ENCODE data around the gene CNNM4.
"Not testable (repeated sequence)": the region's sequence is repeated elsewhere in the genome, so short reads cannot be mapped to it uniquely, and the experiment has no call there.

Gene CNNM4

GRCh38 chr2:96788442-96789244 is 27.9 kb downstream of the CNNM4 start:
- DNase-seq (ENCODE audit: low read depth, low spot score): no peak
- H3K4me3 ChIP-seq (ENCODE audit: low read depth, low read length): no peak overlapping the region
- in situ Hi-C loops (cut with HindIII; ENCODE audit: low sequenced_read_pairs): no loop called here
- TF ChIP-seq, protein P1, sequence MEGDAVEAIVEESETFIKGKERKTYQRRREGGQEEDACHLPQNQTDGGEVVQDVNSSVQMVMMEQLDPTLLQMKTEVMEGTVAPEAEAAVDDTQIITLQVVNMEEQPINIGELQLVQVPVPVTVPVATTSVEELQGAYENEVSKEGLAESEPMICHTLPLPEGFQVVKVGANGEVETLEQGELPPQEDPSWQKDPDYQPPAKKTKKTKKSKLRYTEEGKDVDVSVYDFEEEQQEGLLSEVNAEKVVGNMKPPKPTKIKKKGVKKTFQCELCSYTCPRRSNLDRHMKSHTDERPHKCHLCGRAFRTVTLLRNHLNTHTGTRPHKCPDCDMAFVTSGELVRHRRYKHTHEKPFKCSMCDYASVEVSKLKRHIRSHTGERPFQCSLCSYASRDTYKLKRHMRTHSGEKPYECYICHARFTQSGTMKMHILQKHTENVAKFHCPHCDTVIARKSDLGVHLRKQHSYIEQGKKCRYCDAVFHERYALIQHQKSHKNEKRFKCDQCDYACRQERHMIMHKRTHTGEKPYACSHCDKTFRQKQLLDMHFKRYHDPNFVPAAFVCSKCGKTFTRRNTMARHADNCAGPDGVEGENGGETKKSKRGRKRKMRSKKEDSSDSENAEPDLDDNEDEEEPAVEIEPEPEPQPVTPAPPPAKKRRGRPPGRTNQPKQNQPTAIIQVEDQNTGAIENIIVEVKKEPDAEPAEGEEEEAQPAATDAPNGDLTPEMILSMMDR (IDR thresholded peaks at IDR 0.05; ENCODE audit: low read depth, low read length): no peak

DNA sequence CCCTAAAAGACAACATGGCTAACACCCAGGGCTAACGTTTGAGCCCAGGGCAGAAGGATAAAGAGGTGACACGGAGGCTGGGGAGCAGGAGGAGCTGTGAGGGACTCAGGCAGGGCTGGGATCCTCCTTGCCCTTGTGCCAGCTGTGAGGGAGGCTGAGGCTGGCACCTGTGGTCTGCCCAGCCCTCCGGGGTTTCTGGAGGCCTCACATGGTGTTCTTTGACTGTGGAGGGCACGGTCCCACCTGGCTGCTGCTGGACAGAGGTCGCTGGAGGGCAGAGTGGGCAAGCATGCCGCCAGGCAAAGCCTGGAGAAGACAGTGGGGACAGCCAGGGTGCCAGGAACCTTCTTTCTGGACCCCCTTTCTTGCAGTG is 28.5 kb downstream of the CNNM4 start:
- TF ChIP-seq, protein P1 (IDR thresholded peaks at IDR 0.05; ENCODE audit: low read depth, low read length): no peak
- in situ Hi-C loops (cut with HindIII; ENCODE audit: low sequenced_read_pairs): no loop called here
- no peak for DNase-seq (ENCODE audit: low read depth, low spot score)
- no peak overlapping the region for H3K4me3 ChIP-seq (ENCODE audit: low read depth, low read length)

DNA sequence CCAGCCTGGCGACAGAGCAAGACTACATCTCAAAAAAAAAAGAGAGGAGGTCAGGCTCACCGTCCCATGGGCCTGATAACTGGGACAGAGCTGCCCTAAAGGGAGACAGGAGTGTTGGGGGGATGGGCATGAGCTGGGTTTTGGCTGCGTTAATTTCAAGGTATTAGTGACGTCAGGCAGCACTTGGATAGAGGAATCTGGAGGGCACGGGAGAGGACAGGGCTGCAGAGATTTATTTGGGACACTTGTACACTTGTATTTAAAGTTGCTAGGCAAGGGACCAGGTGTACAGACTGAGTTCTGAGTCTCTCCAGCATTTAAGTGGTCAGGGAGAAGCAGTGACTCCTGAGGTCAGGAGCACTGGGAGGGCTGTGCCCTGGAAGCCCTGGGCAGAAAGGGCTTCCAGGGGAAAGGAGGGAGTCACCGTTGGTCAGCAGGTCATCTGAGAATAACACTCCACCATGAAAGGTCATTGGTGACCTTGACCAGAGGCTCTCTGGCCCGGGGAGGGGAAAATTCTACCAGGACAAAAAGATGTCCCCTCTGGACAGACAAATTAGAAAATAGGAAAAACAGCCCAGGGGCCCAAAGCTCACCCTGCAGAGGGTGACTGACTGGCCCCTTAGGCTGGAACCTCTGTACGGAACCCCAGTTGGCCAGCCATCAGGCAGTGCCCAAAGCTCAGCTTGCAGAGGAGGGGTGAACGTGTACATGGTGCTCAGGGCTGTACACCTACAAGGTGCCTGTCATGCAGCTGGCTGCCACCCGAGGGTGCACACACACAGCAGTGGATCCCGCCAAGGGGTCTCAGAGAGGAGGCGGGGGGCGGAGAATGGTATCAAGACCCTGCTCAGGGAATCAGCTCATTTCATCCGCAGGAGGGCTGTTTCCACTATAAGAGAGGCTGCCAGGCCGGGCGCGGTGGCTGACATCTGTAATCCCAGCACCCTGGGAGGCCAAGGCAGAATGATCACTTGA is 32.4 kb downstream of the CNNM4 start:
- DNase-seq (ENCODE audit: low read depth, low spot score): no peak
- TF ChIP-seq, protein P1 (IDR thresholded peaks at IDR 0.05; ENCODE audit: low read depth, low read length): no peak
- H3K4me3 ChIP-seq (ENCODE audit: low read depth, low read length): no peak overlapping the region
- in situ Hi-C loops (cut with HindIII; ENCODE audit: low sequenced_read_pairs): no loop called here

DNA sequence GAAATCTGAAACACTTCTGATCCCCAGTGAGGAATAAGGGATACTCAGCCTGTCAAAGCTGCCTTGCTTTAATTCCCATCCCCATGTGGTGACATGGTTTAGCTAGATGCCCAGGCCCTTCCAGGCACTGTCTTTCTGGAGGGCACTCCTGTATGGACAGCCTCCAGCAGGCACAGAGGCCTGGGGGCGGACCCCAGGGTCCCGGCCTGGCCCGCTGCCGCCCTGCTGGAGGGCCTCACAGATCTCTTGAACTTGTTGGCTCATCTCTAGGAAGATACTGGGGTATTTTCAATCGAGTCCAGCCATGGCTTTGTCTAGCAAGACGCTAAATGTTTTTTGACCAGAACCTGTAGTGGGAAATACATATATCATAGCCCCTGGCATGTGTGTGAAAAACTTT is 34.4 kb downstream of the CNNM4 start:
- TF ChIP-seq, protein P1 (IDR thresholded peaks at IDR 0.05; ENCODE audit: low read depth, low read length): no peak
- no peak for DNase-seq (ENCODE audit: low read depth, low spot score)
- in situ Hi-C loops (cut with HindIII; ENCODE audit: low sequenced_read_pairs): no loop called here

DNA sequence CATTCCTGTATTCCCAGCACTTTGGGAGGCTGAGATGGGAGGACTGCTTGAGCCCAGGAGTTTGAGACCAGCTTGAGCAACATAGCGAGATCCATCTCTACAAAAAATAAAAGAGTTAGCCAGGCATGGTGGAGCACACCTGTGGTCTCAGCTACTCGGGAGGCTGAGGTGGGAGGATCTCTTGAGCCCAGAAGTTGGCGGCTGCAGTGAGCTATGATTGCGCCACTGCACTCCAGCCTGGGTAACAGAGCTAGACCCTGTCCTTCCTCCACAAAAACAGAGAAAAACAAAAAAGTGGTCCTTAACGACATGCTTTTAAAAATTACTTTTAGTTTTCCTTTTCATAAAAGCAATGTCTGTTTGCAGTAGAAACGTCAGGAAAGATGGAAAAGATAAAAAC is 35.8 kb downstream of the CNNM4 start:
- in situ Hi-C loops (cut with HindIII; ENCODE audit: low sequenced_read_pairs); H3K4me3 ChIP-seq (ENCODE audit: low read depth, low read length); DNase-seq (ENCODE audit: low read depth, low spot score): not testable (repeated sequence)

More for the DNA sequence above, 34.4 kb downstream of the CNNM4 start:
- no peak overlapping the region for H3K4me3 ChIP-seq (ENCODE audit: low read depth, low read length)

DNA sequence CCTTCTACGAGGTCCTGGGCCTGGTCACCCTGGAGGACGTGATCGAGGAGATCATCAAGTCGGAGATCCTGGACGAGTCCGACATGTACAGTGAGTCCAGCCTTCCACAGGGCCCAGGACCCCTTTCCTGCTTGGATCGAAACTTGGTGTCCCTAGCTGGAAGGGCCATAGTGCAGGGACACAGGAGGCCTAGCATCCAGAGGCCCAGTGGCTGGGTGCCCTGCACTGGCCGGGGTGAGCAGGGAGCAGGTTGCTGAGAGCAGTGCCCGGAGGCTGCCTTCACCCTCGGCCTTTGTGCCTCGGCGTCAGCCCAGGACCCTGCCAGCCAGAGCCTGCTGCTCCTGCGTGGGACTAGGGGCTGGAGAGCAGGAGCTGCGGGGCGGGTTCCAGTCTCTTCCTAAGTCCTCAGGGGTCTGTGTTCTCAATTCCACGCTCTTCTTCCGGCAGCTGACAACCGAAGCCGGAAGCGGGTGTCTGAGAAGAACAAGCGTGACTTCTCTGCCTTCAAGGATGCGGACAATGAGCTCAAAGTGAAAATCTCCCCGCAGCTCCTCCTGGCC is 36.4 kb downstream of the CNNM4 start:
- DNase-seq (ENCODE audit: low read depth, low spot score): no peak
- no peak overlapping the region for H3K4me3 ChIP-seq (ENCODE audit: low read depth, low read length)
- in situ Hi-C loops (cut with HindIII; ENCODE audit: low sequenced_read_pairs): no loop called here
- TF ChIP-seq, protein P1 (IDR thresholded peaks at IDR 0.05; ENCODE audit: low read depth, low read length): no peak

Measured in astrocyte of the spinal cord (primary cell).